HFF-Myc (cell line): ENCODE data around the gene TRIO.

Source experiments
- DNase-seq: peaks from one replicate; pipeline ENCODE4 v3.0.0-alpha.2; 2011; ENCODE audit warnings: low read depth; ENCODE audit errors: extremely low read depth
- H3K4me3 ChIP-seq: replicated peaks from 2 replicates; pipeline ENCODE4 v1.5.1; 2011; ENCODE audit warnings: low read depth, mild to moderate bottlenecking, control low read depth, low read length
- CTCF ChIP-seq: IDR thresholded peaks from 2 replicates; pipeline ENCODE4 v1.5.1; 2012; ENCODE audit warnings: mild to moderate bottlenecking, low read depth, low read length, control low read depth; ENCODE audit errors: missing control alignments

TRIO gene

GRCh38 chr5:14219800-14220512 lies 76.8 kb downstream of the TRIO start:
- TF ChIP-seq CTCF: no peak
- no peak overlapping the region for H3K4me3 ChIP-seq
- DNase-seq: no peak

DNA sequence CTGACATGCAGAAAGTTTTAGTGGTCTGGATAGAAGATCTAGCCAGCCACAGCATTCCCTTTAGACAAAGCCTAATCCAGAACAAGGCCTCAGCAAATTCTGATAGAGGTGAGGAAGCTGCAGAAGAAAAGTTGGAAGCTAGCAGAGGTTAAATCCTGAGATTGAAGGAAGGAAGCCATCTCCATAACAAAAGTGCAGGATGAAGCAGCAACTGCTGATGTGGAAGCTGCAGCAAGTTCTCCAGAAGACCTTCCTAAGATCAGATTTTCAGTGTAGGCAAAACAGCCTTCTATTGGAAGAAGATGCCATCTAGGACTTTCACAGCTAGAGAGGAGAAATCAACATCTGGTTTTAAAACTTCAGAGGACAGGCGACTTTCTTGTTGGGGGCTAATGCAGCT lies 77.5 kb downstream of the TRIO start:
- no peak for DNase-seq
- H3K4me3 ChIP-seq: no peak overlapping the region
- no peak for TF ChIP-seq CTCF

- no peak overlapping the region for H3K4me3 ChIP-seq
These were observed 78.6 kb downstream of the TRIO start for GRCh38 chr5:14221732-14222131.

DNA sequence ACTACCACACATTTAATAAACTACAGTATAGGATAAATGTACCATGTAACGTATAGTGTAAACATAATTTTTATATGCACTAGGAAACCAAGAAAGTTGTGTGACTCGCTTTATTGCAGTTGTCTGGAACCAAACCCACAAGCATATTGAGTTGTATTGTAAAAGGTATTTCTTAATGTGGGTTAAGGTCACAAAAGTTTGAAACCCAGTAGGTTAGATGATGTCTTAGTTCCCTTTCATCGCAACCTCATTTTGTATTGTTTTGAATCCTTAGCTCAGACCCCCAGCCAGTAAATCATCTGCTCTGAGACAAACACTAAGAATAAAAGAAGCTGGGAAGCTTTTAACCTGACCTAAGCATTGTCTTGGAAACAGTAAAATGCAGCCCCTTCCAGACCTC lies 79.1 kb downstream of the TRIO start:
- no peak overlapping the region for H3K4me3 ChIP-seq
- no peak for TF ChIP-seq CTCF
- DNase-seq: no peak

More at GRCh38 chr5:14221732-14222131, 78.6 kb downstream of the TRIO start:
- no peak for TF ChIP-seq CTCF
- DNase-seq: no peak

DNA sequence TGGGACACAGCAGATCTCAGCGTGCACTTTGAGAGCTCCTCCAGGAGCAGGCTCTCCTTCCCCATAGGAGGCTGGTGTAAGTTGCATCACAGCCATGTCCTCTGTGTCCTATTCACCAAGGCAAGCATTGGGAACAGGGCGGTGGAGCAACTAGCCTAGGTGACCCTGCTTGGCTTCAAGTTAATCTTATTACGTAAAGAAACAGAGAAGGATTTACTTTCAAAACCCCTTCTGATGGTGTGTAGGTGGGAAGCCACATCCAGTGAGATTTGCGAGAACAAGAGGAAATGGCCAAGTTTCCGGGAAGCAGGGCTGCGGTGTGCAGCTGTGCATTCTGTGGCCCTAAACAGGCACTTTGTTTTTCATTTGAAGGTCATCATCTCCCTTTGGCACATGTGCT lies 80.2 kb downstream of the TRIO start:
- H3K4me3 ChIP-seq: no peak overlapping the region
- DNase-seq: no peak
- no peak for TF ChIP-seq CTCF

- DNase-seq: no peak
- H3K4me3 ChIP-seq: no peak overlapping the region
- TF ChIP-seq CTCF: no peak
These were observed 82.2 kb downstream of the TRIO start for GRCh38 chr5:14225173-14225834.

GRCh38 chr5:14226149-14226548 lies 83.0 kb downstream of the TRIO start:
- no peak for DNase-seq
- no peak for TF ChIP-seq CTCF
- no peak overlapping the region for H3K4me3 ChIP-seq
